SHP77 (cell line): ENCODE measurements around the gene EDC3.

Experiments
- DNase-seq, 2 experiments: peaks; one replicate each; lab custom pipeline; 2025; lab: John Stamatoyannopoulos, UW

EDC3 gene

DNA sequence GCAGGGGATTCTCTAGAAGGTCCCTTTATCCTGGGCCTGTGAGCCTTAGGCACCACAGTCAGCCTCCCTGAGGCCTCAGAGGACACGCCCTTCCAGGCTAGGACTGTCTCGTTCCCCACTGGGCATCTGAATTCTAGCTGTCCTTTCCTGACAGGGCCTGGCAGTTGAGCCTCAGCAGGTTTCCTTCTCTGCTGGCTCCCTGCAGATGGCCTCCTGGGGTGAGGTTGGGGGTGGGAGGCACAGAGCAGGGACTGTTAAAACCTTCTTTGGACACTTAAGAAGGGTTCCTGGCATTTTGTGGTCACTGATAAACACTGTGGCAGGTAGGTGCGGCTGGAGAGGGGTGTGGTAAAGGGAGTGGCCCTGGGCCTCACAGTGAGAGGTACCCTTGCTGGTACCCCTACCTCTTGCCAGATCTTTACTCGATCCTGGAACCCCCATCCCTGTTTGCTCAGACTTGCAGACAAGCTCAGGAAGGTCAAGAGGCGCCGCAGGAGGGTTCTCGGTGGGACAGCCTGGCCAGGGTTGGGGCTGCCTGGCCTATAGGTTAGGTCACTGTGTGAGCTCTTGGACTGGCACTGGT, 71.7 kb downstream of the EDC3 start:
- no peak for DNase-seq

DNA sequence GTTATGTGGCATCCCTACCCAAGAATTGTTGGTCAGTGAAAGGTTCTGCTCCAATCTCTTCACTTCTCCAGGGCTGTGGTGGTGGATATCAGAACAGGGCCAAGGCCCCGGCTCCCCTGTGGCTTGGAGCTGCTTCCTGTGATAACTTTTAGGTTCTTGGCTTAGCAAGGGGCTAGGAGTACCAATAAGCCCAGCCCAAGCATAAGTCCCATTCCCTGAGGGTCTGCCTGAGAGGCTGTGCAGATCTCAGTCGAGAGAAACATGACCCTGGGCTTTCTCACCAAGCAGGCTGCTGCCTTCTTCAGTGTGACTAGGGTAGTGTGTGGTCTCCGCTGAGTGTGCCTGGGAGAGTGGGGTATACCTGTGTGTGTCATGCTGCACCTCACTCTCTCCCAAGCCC, 73.1 kb downstream of the EDC3 start:
- no peak for DNase-seq

DNA sequence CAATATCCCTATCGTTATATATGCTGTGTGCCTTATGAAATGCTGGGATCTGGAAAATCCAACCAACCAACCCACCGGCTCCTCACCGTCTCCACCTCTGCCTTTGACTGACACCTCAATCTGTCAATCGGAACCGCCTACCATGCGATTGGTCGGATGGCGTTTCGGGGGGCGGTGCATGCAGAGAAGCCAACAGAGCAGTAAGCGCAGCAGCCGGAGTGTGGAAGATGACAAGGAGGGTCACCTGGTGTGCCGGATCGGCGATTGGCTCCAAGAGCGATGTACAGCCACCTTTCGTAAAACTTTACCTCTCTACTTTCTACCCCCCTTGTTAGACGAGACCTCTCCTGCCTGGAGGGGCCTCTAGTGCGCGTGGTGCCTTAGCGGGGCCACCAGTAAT, 73.9 kb downstream of the EDC3 start:
- no peak for DNase-seq

DNA sequence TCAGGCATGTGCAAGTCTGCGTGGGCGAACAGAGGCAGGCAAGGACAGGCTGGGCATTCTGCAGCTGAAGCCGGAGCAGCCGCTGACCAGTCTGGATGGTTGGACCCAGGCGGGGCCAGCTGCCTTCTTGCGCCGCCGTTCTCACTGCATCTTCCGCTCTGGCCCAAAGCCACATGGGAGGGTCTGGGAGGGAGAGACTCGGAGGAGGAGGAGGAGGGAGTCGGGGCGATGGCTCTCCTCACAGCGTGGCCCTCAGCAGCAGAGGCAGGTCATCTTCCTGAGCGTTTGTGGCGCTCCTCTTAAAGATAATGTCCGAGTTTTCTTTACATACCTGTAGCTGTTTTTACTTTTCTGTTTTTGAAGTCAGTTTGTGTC, 74.3 kb downstream of the EDC3 start:
- no peak for DNase-seq

DNA sequence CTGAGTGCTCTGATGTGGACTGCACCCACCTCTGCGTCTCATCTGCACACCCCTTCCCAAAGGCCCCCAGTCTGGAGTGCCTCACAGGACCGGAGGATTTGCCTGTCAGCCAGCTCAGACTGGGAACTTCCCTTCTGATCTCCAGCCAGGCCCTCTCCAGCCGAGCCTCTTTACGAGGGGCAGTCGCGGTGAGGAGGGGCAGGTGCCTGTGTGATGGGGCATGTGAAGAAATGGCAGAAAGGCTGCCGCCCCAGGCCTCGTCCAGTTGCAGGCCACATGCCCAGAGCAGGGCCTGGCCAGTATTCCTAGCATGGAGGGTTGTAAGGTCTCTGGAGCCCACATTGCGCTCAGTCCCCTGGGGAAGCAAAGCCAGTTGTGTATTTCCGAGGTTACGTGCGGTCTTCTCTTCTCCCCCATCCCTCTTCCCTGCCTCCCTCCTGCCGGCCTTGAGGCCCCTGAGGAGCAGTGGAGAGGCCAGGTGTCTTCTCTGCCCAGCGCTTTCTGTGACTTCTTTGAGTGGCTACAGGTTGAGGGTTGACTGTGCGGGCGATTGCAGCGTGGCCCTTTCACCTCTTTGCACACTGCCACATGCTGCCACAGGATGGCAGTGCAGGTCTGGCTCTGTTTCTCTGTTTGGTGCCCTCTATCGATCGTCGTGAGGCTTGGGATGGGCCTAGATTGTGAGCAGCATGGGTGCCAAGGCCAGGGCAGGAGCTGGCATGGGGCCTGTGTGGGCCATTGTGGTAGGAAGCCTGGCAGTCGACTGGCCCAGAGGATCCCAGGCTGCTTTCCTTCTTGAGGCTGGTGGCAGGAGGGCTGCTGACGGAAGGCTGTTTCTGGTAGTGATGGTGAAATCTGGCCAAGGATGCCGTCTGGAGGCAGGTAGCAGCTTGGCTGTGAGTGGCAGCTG, 74.9 kb downstream of the EDC3 start:
- peak; percentile 37 to 76 for DNase-seq

DNA sequence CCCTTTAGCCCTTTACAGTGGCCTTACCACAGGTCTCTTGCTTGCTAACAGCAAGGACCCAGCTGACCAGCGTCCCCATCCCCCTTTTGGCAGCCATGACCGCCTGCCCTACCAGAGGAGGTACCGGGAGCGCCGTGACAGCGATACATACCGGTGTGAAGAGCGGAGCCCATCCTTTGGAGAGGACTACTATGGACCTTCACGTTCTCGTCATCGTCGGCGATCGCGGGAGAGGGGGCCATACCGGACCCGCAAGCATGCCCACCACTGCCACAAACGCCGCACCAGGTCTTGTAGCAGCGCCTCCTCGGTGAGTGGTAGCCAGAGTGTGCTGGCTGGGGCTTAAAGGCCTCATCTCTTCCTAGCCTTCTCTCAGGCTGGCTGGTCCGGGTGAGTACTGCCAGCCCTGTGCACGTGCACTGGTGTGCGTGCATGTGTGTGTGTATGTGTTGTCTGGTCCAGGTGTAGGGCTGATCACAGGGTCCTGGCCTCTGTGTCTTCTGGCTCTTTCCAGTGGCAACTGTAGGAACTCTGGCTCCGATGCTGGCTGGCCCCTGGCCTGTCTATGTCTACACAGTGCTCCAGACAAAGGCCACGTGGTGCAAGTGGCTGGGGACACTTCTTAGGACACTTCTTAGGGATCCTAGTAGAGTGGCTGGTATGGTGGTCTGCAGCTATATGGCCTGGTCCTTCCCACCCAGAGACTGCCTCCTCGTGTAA, 75.7 kb downstream of the EDC3 start:
- DNase-seq: no peak

DNA sequence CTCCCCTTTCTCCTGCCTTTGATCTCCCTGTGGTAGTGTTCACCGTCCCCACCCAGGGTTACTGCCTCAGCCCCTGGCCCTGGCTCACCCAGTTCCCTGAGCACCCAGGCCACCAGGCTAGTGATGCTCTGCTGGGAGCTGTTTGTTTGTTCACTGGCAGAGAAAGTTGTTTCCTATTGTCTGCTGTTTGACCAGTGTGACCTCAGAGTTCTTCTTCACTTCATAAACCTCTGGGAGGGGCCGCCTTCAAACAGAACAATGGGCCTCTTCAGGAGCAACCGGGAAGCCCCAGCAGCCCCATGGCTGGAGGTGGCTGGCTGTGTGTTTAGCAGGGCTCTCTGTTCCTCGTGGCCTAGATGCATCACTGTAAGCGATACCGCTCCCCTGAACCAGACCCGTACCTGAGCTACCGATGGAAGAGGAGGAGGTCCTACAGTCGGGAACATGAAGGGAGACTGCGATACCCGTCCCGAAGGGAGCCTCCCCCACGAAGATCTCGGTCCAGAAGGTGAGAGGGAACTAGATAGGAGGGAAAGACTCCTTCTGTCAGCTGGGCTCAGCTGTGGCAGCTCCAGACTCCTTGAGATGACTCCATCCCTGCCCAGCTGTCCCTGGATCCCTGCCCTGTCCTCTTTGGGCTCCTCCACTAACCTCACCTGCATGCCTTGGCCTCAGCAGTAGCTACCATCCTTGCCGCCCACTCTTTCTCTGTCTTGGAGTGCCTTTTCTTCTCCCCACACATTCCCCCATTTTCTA, 76.8 kb downstream of the EDC3 start:
- DNase-seq: no peak

DNA sequence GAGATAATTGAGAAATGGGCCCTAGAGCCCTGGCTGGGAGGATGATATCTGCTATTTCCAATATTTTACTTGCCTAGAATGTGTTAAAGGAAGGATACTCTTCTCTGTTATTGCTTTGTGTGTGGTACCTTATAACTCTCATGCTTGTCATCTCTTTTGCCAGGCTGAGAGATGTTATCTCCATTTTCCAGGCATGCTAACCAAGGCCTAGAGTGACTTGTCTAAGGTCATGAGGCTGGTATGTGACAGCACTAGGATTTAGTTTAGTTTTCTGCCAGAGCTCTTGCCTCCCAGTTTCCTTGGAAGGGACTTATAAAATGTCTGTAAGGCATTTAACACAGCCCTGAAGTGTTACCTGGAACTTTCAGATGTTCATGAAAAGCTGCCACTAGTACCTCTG, 78.8 kb downstream of the EDC3 start:
- no peak for DNase-seq

DNA sequence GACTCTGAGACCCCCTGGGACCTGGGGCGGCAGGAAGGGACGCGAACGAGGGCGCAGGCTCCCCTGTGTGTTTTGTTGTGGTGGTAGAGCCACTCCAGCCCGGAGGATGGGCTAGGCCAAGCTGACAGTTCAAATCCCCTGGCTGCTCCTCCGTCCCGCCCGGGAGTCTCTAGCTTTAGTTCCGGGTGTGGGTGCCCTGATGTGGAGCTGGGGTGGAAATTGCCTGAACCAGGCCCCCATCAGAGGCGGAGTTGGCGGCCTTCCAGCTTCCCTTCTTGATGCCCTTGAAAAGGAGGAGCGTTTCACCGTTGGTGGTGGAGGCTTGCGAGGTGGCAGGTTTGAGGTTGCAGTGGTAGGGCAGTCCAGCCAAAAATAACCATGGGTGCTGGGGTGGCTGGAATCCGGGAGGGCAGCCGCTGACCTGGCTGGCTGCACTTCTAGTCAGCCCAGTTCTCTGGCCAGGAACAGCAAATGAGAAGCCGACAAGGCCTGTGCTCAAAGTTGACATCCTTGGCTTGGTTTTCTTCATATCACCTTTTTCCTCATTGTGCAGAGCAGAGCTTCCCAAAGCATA, 79.4 kb downstream of the EDC3 start:
- DNase-seq: peak in 1 of 2 experiments; percentile 14

DNA sequence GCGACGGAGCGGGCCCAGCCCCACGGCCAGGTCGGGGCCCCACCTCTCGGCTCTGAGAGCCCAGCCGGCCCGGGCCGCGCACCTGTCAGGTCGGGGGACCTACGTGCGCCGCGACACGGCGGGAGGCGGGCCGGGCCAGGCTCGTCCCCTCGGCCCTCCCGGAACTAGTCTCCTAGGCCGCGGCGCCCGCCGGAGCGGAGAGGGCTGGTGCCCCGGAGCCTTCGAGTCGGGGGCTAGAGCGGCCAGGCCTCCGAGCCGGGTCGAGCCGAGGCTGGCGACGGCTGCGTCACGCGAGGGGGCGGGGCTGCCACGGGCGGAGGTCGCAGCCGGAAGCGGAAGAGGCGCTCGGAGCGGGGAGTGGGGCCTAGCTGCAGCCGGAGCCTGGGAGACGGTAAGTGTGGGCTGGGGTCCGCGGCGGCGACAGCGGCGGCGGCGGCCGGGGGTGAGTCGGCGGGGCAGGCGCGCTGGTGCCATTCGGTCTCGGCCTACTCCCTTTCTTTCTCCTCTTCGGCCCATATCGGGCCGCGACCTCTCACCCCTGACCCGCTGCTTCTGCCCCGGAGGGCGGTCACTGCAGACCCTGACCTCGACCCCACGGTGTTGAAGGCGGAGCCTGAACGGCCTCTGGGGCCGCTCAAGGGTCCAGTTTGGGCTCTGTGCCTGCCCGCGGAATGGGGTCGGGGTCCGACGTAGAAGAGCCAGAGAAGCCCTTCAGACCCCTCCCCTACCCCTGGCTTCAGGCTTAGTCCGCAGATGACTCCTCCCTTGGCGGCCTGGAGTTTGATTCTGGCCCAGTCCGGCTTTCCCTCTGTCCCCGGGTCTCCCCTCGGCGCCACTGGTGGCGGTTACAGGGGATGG, 80.1 kb downstream of the EDC3 start, which contains the start of gene CLK3:
Gene CLK3, plus strand, starts transcription at position 329 of the 858 bp plus-strand sequence. CDS start 3,361 bp downstream, outside the sequence.
- DNase-seq: peak; percentile 90 to 96

DNA sequence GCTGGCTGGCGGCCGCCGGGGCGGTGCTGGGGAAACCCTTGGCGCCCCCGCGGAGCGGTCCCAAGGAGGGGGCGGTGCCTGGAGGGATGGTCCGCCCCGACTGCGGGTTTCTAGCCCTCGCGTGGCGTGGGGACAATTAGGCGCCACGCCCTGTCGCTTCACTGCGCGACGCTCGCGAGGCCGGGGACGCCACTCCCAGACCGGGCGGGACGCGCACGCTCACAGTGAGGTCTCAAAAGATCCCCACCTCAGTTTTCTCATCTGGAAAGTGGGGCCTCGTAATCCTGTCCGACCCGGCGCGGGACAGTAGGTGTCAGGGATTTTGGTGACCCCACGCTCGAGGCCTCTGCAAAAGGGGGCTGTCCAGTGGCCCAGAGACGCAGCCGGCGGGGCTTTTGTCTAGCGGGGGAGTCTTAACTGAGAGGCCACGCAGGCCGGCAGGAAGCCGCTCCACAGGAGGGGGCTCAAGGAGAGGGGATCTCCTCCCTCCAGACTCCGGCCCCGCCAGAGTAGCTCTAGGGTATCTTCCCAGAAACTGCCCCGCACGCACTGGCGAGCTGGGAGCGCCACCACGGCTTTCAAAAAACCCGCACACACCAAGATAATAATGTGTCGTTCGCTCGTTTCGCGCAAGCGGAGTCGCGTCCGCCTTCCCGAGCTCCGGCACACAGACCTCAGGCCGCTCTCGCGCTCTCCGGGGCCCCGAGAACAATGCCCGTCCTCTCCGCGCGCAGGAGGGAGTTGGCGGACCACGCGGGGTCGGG, 80.9 kb downstream of the EDC3 start:
- DNase-seq: peak; percentile 26 to 58

DNA sequence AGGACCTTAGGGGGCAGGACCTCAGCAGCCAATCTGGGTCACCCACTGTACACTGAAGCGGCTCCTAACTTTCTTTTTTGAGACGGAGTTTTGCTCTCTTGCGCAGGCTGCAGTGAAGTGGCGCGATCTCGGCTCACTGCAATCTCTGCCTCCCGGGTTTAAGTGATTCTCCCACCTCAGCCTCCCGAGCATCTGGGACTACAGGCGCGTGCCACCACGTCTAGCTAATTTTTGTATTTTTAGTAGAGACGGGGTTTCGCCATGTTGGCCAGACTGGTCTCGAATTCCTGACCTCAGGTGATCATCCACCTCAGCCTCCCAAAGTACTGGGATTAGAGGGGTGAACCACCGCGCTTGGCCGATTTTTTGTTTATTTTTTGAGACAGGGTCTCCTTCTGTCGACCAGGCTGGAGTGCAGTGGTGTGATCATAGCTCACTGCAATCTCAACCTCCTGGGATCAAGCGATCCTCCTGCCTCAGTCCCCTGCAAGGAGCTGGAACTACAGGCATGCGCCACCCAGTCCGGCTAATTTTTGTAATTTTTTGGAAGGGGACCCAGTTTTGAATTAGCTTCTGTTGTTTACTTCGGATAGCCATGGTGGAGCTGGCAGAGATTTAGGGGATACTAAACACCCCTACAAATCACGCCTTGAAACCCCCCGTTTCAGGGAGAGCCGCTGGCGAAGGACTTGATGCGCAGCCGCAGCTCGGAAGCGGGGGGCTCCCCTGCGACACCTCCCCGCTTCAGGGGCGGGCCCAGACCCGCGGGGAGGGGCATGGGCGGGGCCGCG, 81.7 kb downstream of the EDC3 start:
- no peak for DNase-seq

DNA sequence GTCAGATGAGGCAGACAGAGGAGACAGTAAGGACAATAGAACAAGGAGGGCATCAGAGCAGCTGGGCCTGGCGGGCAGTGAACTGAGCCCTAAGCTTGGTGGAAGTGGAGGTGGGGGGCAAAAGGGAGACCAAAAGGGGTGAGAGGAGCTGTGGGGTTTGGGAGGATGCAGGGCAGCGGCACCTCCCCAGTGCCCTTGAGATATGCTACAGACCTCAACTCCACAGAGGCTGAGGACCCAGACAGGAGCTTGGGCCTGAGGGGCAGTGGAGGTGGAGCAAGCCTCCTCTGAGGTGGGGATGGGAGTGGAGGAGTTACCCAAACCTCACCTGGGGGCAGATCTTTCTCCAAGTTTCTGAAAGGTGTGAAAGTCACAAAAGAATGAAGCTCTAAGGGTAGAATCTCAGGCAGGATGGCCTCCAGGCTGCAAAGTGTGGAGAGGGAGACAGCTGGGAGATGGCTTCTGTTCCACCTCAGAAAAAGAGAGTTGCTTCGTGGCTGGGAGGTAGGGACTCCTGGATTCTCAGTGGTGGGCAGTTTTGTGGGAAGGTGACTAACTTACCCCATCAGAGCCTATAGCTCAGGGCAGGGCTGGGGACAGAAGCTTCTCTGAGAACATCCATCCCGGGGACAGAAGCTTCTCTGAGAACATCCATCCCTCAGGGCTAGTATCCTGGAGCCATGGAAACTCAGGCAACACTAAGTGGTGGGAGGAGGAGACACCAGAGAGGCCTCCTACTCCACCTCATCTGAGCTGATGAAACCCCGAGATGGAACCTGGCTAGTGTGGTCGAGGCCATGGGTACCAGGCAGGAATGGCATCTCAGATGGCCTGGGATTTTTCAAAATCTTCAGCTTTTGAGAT, 82.5 kb downstream of the EDC3 start:
- no peak for DNase-seq

DNA sequence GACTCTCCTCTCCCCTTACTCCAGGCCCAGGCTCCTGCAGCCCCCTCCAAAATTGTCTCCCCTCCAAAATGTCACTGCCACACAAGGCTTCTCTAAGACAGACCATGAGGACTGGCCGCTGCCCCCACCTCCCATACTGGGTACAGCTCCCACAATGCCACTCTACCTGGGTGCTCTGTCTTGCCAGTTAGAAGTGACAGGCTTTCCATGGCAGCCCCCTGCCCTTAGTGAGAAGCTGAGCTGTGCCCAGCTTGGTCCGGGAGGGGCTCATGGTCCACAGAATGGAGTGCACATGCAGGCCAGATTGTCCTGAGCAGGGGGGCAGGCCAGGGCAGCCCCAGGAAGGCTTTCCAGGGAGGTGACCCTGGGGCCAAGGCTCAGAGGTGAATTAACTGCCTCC, 83.1 kb downstream of the EDC3 start:
- no peak for DNase-seq

DNA sequence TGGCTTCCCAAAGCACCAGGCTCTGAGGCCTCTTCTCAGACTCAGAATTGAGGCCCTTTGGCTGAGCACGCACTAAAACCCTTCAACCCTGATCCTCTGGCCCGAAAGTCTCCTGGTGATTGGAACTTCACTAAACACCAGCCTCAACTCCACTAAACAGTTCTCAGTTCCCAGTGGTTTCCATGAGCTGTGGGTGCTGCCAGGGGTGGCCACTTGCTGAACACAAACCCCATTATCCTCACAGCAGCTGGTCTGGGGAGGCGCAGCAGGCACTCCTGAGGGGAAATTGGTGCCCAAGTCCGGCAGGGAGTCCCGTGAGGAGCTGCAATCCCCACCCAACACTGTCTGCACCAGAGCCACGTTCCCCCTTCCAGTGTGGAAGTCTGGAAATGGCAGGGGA, 84.0 kb downstream of the EDC3 start:
- no peak for DNase-seq

DNA sequence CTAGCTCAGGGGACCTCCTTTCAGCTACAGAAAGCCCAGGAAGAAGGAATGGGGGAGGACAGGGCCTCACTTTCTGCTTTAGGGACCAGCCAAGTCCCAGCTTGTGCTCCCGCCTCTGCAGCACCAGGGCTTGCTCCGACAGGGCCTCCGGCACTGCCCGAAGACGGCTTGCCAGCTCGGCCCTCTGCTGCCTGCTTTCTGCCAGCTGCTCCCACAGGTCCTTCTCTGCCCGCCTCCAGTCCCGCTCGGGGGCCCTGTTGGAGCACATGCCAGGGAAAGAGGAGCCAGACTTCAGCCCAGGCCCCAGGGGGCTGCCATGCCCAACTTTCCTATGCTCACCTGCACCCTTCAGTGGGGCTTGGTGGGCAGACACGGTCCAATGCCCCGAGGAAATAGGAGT, 84.5 kb downstream of the EDC3 start:
- no peak for DNase-seq

DNA sequence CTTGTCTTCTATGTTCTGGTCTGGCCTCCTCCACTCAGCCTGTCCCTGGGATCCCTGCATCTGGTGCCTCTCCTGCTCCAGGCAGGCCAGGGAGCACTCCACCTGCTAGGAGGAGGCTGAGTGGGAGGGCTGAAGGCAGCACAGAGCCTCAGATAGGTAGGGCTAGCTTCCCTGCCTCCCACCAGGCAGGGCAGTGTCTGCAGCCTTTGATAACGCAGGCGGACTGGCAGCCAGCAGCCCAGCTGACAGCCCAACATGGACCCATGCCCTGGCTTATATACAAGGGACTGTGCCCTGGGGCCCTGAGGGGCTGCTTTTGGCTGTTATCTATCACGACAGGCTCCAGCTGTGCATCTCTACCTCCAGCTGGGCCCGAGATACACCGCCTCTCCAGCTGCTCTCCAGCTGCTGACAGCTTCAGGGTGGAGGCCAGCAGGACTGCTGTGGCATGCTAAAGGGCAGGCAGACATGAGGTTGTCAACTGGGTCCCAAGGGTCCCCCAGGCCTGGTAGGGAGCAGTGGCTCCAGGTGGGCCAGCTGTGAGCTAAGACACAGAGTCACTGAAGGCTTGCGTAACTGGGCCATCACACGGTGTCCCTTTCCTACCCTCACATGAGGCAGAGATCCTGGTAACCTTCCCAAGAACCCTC, 85.4 kb downstream of the EDC3 start:
- DNase-seq: no peak

DNA sequence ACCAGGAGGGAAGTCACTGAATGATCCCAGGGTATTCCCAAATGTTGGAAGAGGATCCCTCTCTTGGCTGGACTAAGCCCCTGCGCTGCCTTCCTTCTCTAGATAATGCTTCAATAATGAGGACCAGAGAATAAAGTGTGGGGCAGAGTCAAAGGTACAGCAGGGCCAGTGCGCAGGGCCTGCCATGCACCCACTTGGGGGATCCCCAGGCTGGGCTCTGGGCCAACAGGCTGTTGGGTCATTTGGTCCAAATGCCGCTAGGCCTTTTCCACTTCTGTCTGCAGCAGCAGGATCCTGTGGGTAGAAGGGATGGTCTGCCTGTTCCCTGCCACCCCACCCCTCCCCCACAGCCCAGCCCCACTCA, 85.9 kb downstream of the EDC3 start:
- DNase-seq: no peak
